DOHH2 (cell line): ENCODE data around the gene ELOVL2.

Experiments used
- H3F3A ChIP-seq: fragments of 200-600 bp; sonication (generic), shearing (Covaris generic); 2 replicates; pipeline ENCODE4 v1.6.0; 2016; ENCODE audit warnings: antibody characterized with exemption, mild to moderate bottlenecking; ENCODE audit not compliant: control insufficient read depth, insufficient read depth
- H3K27ac ChIP-seq: fragments of 200-600 bp; sonication (generic); 2 replicates; pipeline ENCODE4 v1.5.1; 2014; ENCODE audit warnings: low read depth, mild to moderate bottlenecking, low read length, moderate library complexity
- H3K27me3 ChIP-seq: fragments of 200-600 bp; sonication (generic); 2 replicates; pipeline ENCODE4 v1.6.1; 2014; ENCODE audit warnings: mild to moderate bottlenecking, low read length, mixed read lengths; ENCODE audit not compliant: control insufficient read depth
- H3K36me3 ChIP-seq: fragments of 200-600 bp; sonication (generic); 2 replicates; pipeline ENCODE4 v1.6.1; 2014; ENCODE audit warnings: mild to moderate bottlenecking, low read length, moderate library complexity, mixed read lengths; ENCODE audit not compliant: control insufficient read depth
- H3K4me1 ChIP-seq: fragments of 200-600 bp; sonication (generic); 2 replicates; pipeline ENCODE4 v1.6.1; 2014; ENCODE audit warnings: mild to moderate bottlenecking, low read length, mixed read lengths; ENCODE audit not compliant: control insufficient read depth
- H3K4me2 ChIP-seq: fragments of 200-600 bp; sonication (generic); 2 replicates; pipeline ENCODE4 v1.6.0; 2014; ENCODE audit warnings: mild to moderate bottlenecking, low read length, moderate library complexity
- H3K4me3 ChIP-seq: fragments of 200-600 bp; sonication (generic); 2 replicates; pipeline ENCODE4 v1.5.1; 2014; ENCODE audit warnings: mild to moderate bottlenecking, low read length, mixed read lengths
- H3K79me2 ChIP-seq: fragments of 200-600 bp; sonication (generic); 2 replicates; pipeline ENCODE4 v1.6.1; 2014; ENCODE audit warnings: mild to moderate bottlenecking, low read length, mixed read lengths; ENCODE audit not compliant: control insufficient read depth
- H3K9me2 ChIP-seq: fragments of 200-600 bp; sonication (generic); replicated peaks from 2 replicates; pipeline ENCODE4 v1.6.1; 2014; ENCODE audit warnings: mild to moderate bottlenecking, low read length, mixed read lengths; ENCODE audit not compliant: control insufficient read depth
- H3K9me3 ChIP-seq: fragments of 200-600 bp; sonication (generic); 2 replicates; pipeline ENCODE4 v1.6.1; 2014; ENCODE audit warnings: antibody characterized with exemption, low read length, mixed read lengths; ENCODE audit not compliant: control insufficient read depth, insufficient read depth
- H4K20me1 ChIP-seq: fragments of 200-600 bp; sonication (generic); 2 replicates; pipeline ENCODE4 v1.6.0; 2014; ENCODE audit warnings: low read depth, mild to moderate bottlenecking, antibody characterized with exemption, low read length, moderate library complexity; ENCODE audit not compliant: control insufficient read depth, insufficient read depth
- CTCF ChIP-seq: fragments of 200-600 bp; sonication (generic); IDR thresholded peaks from one replicate; pipeline ENCODE4 v1.5.1; 2014; ENCODE audit warnings: antibody characterized with exemption, mild to moderate bottlenecking, low read depth, low read length; ENCODE audit not compliant: poor library complexity, severe bottlenecking
- EZH2phosphoT487 ChIP-seq: fragments of 200-600 bp; sonication (generic); IDR thresholded peaks from 2 replicates; pipeline ENCODE4 v1.6.1; 2017; ENCODE audit warnings: borderline replicate concordance, mild to moderate bottlenecking, antibody characterized with exemption, low read length, moderate library complexity, mixed read lengths

Gene ELOVL2

DNA sequence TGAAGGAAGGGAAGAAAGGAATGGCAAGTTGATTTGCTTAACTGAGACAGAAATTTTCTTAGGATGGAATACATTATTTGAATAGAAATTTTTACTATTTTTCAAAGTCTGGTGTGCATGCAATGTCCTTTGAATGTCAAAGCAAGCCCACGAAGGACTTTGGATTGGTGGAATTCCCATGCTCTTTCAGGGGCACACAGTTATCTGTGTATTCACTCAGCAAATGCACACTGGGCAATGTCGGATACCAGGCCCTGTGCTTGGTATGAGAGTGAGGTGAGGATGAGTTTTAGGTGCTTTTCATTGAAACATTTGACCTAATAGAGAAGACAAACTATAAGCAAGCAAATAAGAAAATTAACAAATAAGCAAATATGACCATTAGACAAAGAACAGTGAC, 83.9 kb downstream of the ELOVL2 start:
- H3K9me2 ChIP-seq, result no peaks in the 10 kb centered on the region
- H3K4me3 ChIP-seq, result no peak overlapping the region
- no peak overlapping the region for H3K4me2 ChIP-seq
- no peak overlapping the region for H3K27ac ChIP-seq
- H3F3A ChIP-seq, result no peaks in the 10 kb centered on the region
- H3K9me3 ChIP-seq, result no peaks in the 10 kb centered on the region; the same call in 1 of the 2 replicates
- peaks cover 2% of the 10 kb centered on the region; the same call in 1 of the 2 replicates for H3K27me3 ChIP-seq
- H4K20me1 ChIP-seq, result no peaks in the 10 kb centered on the region
- H3K4me1 ChIP-seq, result no peaks in the 10 kb centered on the region
- no peaks in the 10 kb centered on the region for H3K79me2 ChIP-seq
- H3K36me3 ChIP-seq, result no peaks in the 10 kb centered on the region
- TF ChIP-seq EZH2phosphoT487, result no peak
- TF ChIP-seq CTCF, result no peak

DNA sequence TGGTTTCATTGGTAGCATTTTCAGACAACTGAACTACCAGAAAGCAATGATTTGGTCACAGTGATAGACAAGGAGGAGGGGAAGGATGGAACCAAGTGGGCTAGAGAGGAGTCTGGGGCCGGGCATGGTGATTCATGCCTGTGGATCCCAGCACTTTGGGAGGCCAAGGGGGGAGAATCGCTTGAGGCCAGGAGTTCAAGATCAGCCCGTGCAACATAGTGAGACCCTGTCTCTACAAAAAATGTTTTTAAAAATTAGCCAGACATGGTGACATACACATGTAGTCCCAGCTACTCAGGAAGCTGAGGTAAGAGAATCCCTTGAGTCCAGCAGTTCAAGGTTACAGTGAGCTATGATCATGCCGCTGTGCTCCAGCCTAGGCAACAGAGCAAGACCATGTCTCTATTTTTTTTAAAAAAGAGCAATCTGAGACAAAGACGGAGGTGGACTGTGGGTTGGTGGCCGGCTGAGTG, 86.7 kb downstream of the ELOVL2 start:
- H3K9me3 ChIP-seq, result no peaks in the 10 kb centered on the region
- TF ChIP-seq CTCF (no peak), EZH2phosphoT487 (no peak)
- no peaks in the 10 kb centered on the region; the same call in 1 of the 2 replicates for H3K27me3 ChIP-seq
- H4K20me1 ChIP-seq, result no peaks in the 10 kb centered on the region
- no peak overlapping the region for H3K4me3 ChIP-seq
- H3K4me1 ChIP-seq, result no peaks in the 10 kb centered on the region
- no peak overlapping the region for H3K4me2 ChIP-seq
- H3K9me2 ChIP-seq, result no peaks in the 10 kb centered on the region
- no peaks in the 10 kb centered on the region for H3F3A ChIP-seq
- H3K79me2 ChIP-seq, result no peaks in the 10 kb centered on the region
- H3K36me3 ChIP-seq, result no peaks in the 10 kb centered on the region
- H3K27ac ChIP-seq, result no peak overlapping the region

GRCh38 chr6:10956776-10957175, 87.3 kb downstream of the ELOVL2 start:
- H3K4me1 ChIP-seq, result no peaks in the 10 kb centered on the region
- H3K27ac ChIP-seq, result no peak overlapping the region
- TF ChIP-seq EZH2phosphoT487 (no peak), CTCF (no peak)
- H3K9me3 ChIP-seq, result no peaks in the 10 kb centered on the region
- H3F3A ChIP-seq, result no peaks in the 10 kb centered on the region
- H3K36me3 ChIP-seq, result no peaks in the 10 kb centered on the region
- no peak overlapping the region for H3K4me2 ChIP-seq
- no peak overlapping the region for H3K4me3 ChIP-seq
- H3K9me2 ChIP-seq, result no peaks in the 10 kb centered on the region
- H3K27me3 ChIP-seq, result 0 out of 2 replicates have a peak, but pooled peaks cover 5% of the 10 kb centered on the region
- no peaks in the 10 kb centered on the region for H4K20me1 ChIP-seq
- no peaks in the 10 kb centered on the region for H3K79me2 ChIP-seq

GRCh38 chr6:10954590-10955010, 89.5 kb downstream of the ELOVL2 start:
- Histone ChIP-seq H3K27ac (no peak overlapping the region), H3K4me1 (no peaks in the 10 kb centered on the region), H3K4me2 (no peak overlapping the region), H3K9me3 (no peaks in the 10 kb centered on the region), H3F3A (no peaks in the 10 kb centered on the region), H3K27me3 (peaks cover 12% of the 10 kb centered on the region; the same call in 1 of the 2 replicates), H4K20me1 (no peaks in the 10 kb centered on the region), H3K4me3 (no peak overlapping the region), H3K36me3 (no peaks in the 10 kb centered on the region), H3K9me2 (no peaks in the 10 kb centered on the region), H3K79me2 (no peaks in the 10 kb centered on the region)
- TF ChIP-seq EZH2phosphoT487 (no peak), CTCF (peak; percentile 96)
